Panc1 (cell line): ENCODE measurements around the gene TERC. TPM values are rescaled to one million over a fixed set of nuclear protein-coding genes. Genes with fewer than 3 reads are reported as not detected.
A peak's percentile ranks its signal among the peaks of the same experiment; 100 is the strongest.

Experiments
- ATAC-seq: fragments of 200-7000 bp; cut with Tn5 transposase; 2 replicates; pipeline ENCODE4 v1.9.1; 2020; ENCODE audit warnings: mild to moderate bottlenecking, moderate library complexity
- BruUV-seq: library from RNA; stranded (reverse); fragments of 400-500 nt; replicated peaks from 2 replicates; lab custom pipeline; 2021; lab: Mats Ljungman, UMichigan
- CTCF ChIA-PET: fragments of 300-600 bp; sonication (Branson Sonifier 250); formaldehyde crosslinking; loops from one replicate; lab custom pipeline; 2022; ENCODE audit warnings: antibody characterized with exemption; lab: Charles Lee
- POLR2A ChIA-PET: fragments of 300-600 bp; sonication (Branson Sonifier 250); formaldehyde crosslinking; loops from one replicate; lab custom pipeline; 2022; ENCODE audit warnings: antibody characterized with exemption; lab: Charles Lee
- DNase-seq: peaks from one replicate; pipeline ENCODE4 v3.0.0-alpha.2; 2010; ENCODE audit warnings: low read depth, low spot score
- H3K27ac ChIP-seq: 2 replicates; pipeline ENCODE4 v1.5.1; 2011; ENCODE audit warnings: mild to moderate bottlenecking, low read length, inconsistent platforms
- H3K27me3 ChIP-seq: fragments of 200-500 bp; sonication (Bioruptor generic); 2 replicates; pipeline ENCODE4 v1.6.0; 2014; ENCODE audit warnings: low read length, inconsistent platforms; ENCODE audit not compliant: control insufficient read depth, insufficient read depth
- H3K36me3 ChIP-seq: fragments of 200-500 bp; sonication (Bioruptor generic); 2 replicates; pipeline ENCODE4 v1.5.1; 2014; ENCODE audit warnings: inconsistent platforms, mild to moderate bottlenecking, low read length, moderate library complexity; ENCODE audit not compliant: control insufficient read depth, insufficient read depth
- H3K4me1 ChIP-seq: 2 replicates; pipeline ENCODE4 v1.5.1; 2011; ENCODE audit warnings: inconsistent platforms, mild to moderate bottlenecking, low read length, moderate library complexity; ENCODE audit not compliant: control insufficient read depth, insufficient read depth
- H3K4me3 ChIP-seq, 2 experiments: 2 replicates each; pipeline ENCODE4 v1.5.1; 2011 to 2012; ENCODE audit warnings: low read depth in 2 of 2, low read length in 2 of 2, mild to moderate bottlenecking in 2 of 2, inconsistent platforms in 1 of 2, moderate library complexity in 1 of 2
- H3K9me3 ChIP-seq: fragments of 200-500 bp; sonication (Bioruptor generic); 2 replicates; pipeline ENCODE4 v1.5.1; 2014; ENCODE audit warnings: low read depth, mild to moderate bottlenecking, inconsistent platforms, low read length, moderate library complexity; ENCODE audit not compliant: control insufficient read depth, insufficient read depth
- POLR2AphosphoS5 ChIP-seq: IDR thresholded peaks from 2 replicates; pipeline ENCODE4 v1.6.1; 2012; ENCODE audit warnings: mild to moderate bottlenecking, low read depth, low read length, moderate library complexity
- SIN3A ChIP-seq: IDR thresholded peaks from 2 replicates; pipeline ENCODE4 v1.6.1; 2012; ENCODE audit warnings: low read depth, mild to moderate bottlenecking, low read length, moderate library complexity, borderline replicate concordance; ENCODE audit not compliant: insufficient read depth
- TCF7L2 ChIP-seq: IDR thresholded peaks from 2 replicates; pipeline ENCODE4 v1.6.1; 2011; ENCODE audit warnings: mild to moderate bottlenecking, low read depth, low read length, inconsistent platforms
- in situ Hi-C: cut with HindIII; loops from 2 replicates; pipeline ENCODE4 v1.10.0; 2016; ENCODE audit warnings: low sequenced_read_pairs, low pct_unique_long_range_greater_than_20kb
- intact Hi-C: fragments of 100-400 bp; cut with micrococcal nuclease; formaldehyde crosslinking; loops from one replicate; pipeline ENCODE4 v1.10.0; 2022; ENCODE audit not compliant: unreplicated experiment
- total RNA-seq: library from RNA; stranded (reverse); gene quantifications from one replicate; pipeline ENCODE4 v1.2.1, GENCODE V29; 2021; ENCODE audit not compliant: unreplicated experiment
- TF ChIP-seq, protein P1 (sequence below), 2 experiments: IDR thresholded peaks; 2 replicates each; pipeline ENCODE4 v1.6.1; 2011 to 2012; ENCODE audit warnings: low read depth in 2 of 2, control low read depth in 1 of 2, low read length in 1 of 2, mild to moderate bottlenecking in 1 of 2, moderate library complexity in 1 of 2; ENCODE audit not compliant: insufficient read depth in 1 of 2
- TF ChIP-seq, protein P2 (sequence below): fragments of 450-650 bp; IDR thresholded peaks from 2 replicates; pipeline ENCODE4 v1.5.1; 2017; ENCODE audit warnings: mild to moderate bottlenecking

TERC gene
- total RNA-seq, 1 experiment from 2014 or later: 6.0 TPM

DNA sequence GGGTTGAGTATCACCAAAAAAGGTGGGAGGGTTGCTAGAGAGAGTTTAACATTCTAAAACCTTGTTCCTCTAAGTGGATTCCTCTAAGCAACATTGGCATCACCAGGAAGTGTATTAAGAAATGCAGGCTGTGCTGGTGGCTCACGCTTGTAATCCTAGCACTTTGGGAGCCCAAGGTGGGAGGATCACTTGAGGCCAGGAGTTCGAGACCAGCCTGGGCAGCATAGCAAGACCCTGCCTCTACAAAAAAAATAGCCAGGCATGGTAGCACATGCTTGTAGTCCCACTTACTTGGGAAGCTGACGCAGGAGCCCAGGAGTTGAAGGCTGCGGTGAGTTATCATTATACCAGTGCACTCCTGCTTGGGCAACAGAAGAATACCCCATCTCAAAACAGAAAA lies 13.0 kb upstream of the TERC start:
- intact Hi-C loops (no loop called here), in situ Hi-C loops (no loop called here)
- Histone ChIP-seq H3K4me3 (no peak overlapping the region), H3K36me3 (peaks cover 54% of the 10 kb centered on the region), H3K27ac (no peak overlapping the region), H3K4me1 (peaks cover 9% of the 10 kb centered on the region), H3K9me3 (no peaks in the 10 kb centered on the region), H3K27me3 (no peaks in the 10 kb centered on the region)
- no TSS peak for BruUV-seq
- POLR2A ChIA-PET: no interaction called here
- CTCF ChIA-PET: no interaction called here
- DNase-seq (no peak), ATAC-seq (no peak)
- TF ChIP-seq, protein P1, sequence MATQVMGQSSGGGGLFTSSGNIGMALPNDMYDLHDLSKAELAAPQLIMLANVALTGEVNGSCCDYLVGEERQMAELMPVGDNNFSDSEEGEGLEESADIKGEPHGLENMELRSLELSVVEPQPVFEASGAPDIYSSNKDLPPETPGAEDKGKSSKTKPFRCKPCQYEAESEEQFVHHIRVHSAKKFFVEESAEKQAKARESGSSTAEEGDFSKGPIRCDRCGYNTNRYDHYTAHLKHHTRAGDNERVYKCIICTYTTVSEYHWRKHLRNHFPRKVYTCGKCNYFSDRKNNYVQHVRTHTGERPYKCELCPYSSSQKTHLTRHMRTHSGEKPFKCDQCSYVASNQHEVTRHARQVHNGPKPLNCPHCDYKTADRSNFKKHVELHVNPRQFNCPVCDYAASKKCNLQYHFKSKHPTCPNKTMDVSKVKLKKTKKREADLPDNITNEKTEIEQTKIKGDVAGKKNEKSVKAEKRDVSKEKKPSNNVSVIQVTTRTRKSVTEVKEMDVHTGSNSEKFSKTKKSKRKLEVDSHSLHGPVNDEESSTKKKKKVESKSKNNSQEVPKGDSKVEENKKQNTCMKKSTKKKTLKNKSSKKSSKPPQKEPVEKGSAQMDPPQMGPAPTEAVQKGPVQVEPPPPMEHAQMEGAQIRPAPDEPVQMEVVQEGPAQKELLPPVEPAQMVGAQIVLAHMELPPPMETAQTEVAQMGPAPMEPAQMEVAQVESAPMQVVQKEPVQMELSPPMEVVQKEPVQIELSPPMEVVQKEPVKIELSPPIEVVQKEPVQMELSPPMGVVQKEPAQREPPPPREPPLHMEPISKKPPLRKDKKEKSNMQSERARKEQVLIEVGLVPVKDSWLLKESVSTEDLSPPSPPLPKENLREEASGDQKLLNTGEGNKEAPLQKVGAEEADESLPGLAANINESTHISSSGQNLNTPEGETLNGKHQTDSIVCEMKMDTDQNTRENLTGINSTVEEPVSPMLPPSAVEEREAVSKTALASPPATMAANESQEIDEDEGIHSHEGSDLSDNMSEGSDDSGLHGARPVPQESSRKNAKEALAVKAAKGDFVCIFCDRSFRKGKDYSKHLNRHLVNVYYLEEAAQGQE (IDR thresholded peaks at IDR 0.05; ENCODE audit: insufficient read depth in 1 of 2, low read depth in 2 of 2, low read length in 1 of 2): no peak
- no peak for TF ChIP-seq SIN3A
- no peak for TF ChIP-seq POLR2AphosphoS5
- TF ChIP-seq, protein P2, sequence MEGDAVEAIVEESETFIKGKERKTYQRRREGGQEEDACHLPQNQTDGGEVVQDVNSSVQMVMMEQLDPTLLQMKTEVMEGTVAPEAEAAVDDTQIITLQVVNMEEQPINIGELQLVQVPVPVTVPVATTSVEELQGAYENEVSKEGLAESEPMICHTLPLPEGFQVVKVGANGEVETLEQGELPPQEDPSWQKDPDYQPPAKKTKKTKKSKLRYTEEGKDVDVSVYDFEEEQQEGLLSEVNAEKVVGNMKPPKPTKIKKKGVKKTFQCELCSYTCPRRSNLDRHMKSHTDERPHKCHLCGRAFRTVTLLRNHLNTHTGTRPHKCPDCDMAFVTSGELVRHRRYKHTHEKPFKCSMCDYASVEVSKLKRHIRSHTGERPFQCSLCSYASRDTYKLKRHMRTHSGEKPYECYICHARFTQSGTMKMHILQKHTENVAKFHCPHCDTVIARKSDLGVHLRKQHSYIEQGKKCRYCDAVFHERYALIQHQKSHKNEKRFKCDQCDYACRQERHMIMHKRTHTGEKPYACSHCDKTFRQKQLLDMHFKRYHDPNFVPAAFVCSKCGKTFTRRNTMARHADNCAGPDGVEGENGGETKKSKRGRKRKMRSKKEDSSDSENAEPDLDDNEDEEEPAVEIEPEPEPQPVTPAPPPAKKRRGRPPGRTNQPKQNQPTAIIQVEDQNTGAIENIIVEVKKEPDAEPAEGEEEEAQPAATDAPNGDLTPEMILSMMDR: no peak
- TF ChIP-seq TCF7L2: no peak

DNA sequence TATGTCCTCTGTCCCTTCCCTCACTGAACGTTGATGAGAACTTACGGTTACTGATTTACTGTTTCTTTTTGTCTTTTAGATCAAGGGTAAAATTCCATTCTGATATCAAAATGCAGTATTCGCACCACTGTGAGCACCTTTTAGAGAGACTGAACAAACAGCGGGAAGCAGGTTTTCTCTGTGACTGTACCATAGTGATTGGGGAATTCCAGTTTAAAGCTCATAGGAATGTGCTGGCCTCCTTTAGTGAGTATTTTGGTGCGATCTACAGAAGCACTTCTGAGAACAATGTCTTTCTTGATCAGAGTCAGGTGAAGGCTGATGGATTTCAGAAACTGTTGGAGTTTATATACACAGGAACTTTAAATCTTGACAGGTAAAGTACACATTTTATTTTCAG lies 9.3 kb upstream of the TERC start:
- Histone ChIP-seq H3K36me3 (peaks cover 29% of the 10 kb centered on the region), H3K27me3 (no peaks in the 10 kb centered on the region), H3K4me1 (peaks cover 9% of the 10 kb centered on the region), H3K27ac (peak overlapping the region; percentile 97), H3K9me3 (no peaks in the 10 kb centered on the region), H3K4me3 (peak overlapping the region; percentile 90 to 98)
- DNase-seq: no peak
- in situ Hi-C loops (no loop called here), intact Hi-C loops (no loop called here)
- BruUV-seq: TSS peak; percentile 58
- no peak for TF ChIP-seq TCF7L2
- TF ChIP-seq, protein P1 (IDR thresholded peaks at IDR 0.05; ENCODE audit: insufficient read depth in 1 of 2, low read depth in 2 of 2, low read length in 1 of 2): no peak
- TF ChIP-seq, protein P2: no peak
- TF ChIP-seq SIN3A: no peak
- TF ChIP-seq POLR2AphosphoS5: no peak
- ChIA-PET CTCF (no interaction called here), POLR2A (no interaction called here)
- no peak for ATAC-seq
